Fibroblast of lung (primary cell): ENCODE data around the gene FMR1NB.

ENCODE experiments used
- EZH2 ChIP-seq: IDR thresholded peaks from 2 replicates; pipeline ENCODE4 v1.5.1; 2012; ENCODE audit warnings: low read length, control low read depth, mild to moderate bottlenecking; ENCODE audit errors: missing control alignments
- TF ChIP-seq, protein P1 (sequence below), 2 donors: IDR thresholded peaks in 1 of 2; conservative IDR thresholded peaks in 1 of 2; 1 replicate in 1 of 2; 2 replicates in 1 of 2; pipeline ENCODE4 v1.5.1; 2011 to 2012; ENCODE audit warnings: low read length in 2 of 2, control low read depth in 1 of 2, inconsistent platforms in 1 of 2, low read depth in 1 of 2, mild to moderate bottlenecking in 1 of 2

GRCh38 chrX:147933815-147934214 is 47.3 kb upstream of the FMR1NB start:
- TF ChIP-seq, protein P1, sequence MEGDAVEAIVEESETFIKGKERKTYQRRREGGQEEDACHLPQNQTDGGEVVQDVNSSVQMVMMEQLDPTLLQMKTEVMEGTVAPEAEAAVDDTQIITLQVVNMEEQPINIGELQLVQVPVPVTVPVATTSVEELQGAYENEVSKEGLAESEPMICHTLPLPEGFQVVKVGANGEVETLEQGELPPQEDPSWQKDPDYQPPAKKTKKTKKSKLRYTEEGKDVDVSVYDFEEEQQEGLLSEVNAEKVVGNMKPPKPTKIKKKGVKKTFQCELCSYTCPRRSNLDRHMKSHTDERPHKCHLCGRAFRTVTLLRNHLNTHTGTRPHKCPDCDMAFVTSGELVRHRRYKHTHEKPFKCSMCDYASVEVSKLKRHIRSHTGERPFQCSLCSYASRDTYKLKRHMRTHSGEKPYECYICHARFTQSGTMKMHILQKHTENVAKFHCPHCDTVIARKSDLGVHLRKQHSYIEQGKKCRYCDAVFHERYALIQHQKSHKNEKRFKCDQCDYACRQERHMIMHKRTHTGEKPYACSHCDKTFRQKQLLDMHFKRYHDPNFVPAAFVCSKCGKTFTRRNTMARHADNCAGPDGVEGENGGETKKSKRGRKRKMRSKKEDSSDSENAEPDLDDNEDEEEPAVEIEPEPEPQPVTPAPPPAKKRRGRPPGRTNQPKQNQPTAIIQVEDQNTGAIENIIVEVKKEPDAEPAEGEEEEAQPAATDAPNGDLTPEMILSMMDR (conservative IDR thresholded peaks at IDR 0.05 in 1 of 2, IDR thresholded peaks at IDR 0.05 in 1 of 2; ENCODE audit: low read depth in 1 of 2, low read length in 2 of 2): no peak
- TF ChIP-seq EZH2: no peak
